ENCODE data around the gene PEMT.

The PEMT gene

DNA sequence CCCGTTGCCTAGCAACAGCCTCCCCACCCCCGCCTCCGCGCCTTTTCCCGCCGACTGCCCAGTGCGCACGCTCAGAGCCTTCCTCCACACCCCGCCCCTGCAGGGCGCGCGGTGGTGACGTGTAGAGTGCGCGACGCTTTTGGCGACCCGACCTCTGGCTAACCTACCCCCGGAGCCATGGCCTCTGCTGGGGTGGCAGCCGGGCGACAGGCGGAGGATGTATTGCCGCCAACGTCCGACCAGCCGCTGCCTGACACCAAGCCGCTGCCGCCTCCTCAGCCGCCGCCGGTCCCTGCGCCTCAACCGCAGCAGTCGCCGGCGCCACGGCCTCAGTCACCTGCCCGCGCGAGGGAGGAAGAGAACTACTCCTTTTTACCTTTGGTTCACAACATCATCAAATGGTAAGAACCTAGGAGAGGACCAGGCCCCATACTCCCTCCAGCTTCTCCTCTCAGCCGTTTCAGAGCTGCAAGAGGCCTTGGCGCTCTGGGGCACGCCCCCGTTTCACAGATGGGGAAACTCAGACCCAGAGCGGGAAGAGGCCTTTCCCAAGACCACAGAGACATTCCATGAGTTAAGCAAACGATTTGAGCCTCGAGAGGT lies 114.5 kb downstream of the PEMT start, which contains the start of gene MED9:
TSS of gene MED9 (plus strand) at position 136 of the 603 bp plus-strand sequence. CDS start at position 178, 42 bp downstream.
- H3K27me3 ChIP-seq (replicated peaks; ENCODE audit: control insufficient read depth, insufficient read depth, low read length), result no peaks in the 10 kb centered on the region; the same call in 1 of the 2 replicates
- DNase-seq (ENCODE audit: extremely low read depth, insufficient read length), result peak; percentile 92
- TF ChIP-seq, protein P1, sequence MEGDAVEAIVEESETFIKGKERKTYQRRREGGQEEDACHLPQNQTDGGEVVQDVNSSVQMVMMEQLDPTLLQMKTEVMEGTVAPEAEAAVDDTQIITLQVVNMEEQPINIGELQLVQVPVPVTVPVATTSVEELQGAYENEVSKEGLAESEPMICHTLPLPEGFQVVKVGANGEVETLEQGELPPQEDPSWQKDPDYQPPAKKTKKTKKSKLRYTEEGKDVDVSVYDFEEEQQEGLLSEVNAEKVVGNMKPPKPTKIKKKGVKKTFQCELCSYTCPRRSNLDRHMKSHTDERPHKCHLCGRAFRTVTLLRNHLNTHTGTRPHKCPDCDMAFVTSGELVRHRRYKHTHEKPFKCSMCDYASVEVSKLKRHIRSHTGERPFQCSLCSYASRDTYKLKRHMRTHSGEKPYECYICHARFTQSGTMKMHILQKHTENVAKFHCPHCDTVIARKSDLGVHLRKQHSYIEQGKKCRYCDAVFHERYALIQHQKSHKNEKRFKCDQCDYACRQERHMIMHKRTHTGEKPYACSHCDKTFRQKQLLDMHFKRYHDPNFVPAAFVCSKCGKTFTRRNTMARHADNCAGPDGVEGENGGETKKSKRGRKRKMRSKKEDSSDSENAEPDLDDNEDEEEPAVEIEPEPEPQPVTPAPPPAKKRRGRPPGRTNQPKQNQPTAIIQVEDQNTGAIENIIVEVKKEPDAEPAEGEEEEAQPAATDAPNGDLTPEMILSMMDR (IDR thresholded peaks at IDR 0.05; ENCODE audit: insufficient read depth, low read length, poor library complexity, severe bottlenecking), result no peak
- H3K4me3 ChIP-seq (replicated peaks; ENCODE audit: low read depth, low read length), result peak within 1 kb of the TSS; percentile 97
- no peaks in the 10 kb centered on the region; the same call in 1 of the 2 replicates for H3K36me3 ChIP-seq (ENCODE audit: control insufficient read depth, insufficient read depth, low read length)

DNA sequence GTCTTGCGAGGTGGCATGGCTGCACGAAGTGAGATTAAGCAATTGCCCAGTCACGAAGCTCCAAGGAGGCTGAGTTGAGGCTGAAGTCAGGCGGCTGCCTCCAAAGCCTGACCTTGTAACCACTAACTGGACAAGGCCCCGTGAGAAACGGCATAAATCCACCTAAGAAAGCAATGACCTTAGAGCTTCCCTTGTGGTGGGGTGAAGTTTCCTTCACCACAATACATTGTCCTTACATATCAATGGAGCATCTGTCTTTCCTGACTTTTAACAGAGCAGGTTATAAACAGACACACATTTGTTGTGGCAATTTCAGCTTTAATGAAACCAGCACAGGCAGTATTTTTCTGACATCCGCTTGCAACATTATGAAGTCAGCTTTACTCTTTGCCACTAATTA lies 117.2 kb downstream of the PEMT start:
- DNase-seq (ENCODE audit: extremely low read depth, insufficient read length), result no peak
- H3K4me3 ChIP-seq (replicated peaks; ENCODE audit: low read depth, low read length), result no peak overlapping the region

DNA sequence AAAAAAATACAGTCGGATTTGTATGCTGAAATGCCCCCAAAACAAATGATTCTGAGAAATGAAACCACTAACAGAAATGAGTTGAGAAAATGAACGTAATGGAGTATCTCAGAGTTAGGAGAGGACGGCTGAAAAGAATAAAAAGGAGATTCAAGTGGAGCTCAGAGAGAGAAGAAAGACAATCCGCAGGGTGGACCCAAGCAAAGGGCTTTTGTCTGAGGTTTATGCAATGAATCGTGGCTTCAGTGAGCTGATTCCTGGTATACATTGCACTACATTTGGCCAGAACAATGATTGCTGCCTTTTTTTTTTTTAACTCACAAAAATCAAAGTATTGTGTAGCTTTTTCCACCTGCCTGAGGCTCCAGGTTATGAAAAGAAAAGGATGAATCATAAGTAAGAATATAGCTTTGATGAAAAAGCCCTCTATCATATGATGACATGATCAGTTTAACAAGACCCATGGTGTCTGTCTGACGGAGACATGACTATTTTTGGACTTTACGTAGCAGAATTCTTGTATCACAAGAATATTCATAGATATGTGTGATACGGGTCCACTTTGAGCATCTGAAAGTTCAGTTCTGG lies 119.1 kb downstream of the PEMT start:
- H3K27me3 ChIP-seq (replicated peaks; ENCODE audit: control insufficient read depth, insufficient read depth, low read length), result no peaks in the 10 kb centered on the region; the same call in 1 of the 2 replicates
- TF ChIP-seq, protein P1 (IDR thresholded peaks at IDR 0.05; ENCODE audit: insufficient read depth, low read length, poor library complexity, severe bottlenecking), result no peak
- no peak overlapping the region for H3K4me3 ChIP-seq (replicated peaks; ENCODE audit: low read depth, low read length)
- no peak for DNase-seq (ENCODE audit: extremely low read depth, insufficient read length)
- no peaks in the 10 kb centered on the region for H3K36me3 ChIP-seq (ENCODE audit: control insufficient read depth, insufficient read depth, low read length)

More for the DNA sequence above, 117.2 kb downstream of the PEMT start:
- H3K27me3 ChIP-seq (replicated peaks; ENCODE audit: control insufficient read depth, insufficient read depth, low read length), result no peaks in the 10 kb centered on the region; the same call in 1 of the 2 replicates
- TF ChIP-seq, protein P1 (IDR thresholded peaks at IDR 0.05; ENCODE audit: insufficient read depth, low read length, poor library complexity, severe bottlenecking), result no peak
- no peaks in the 10 kb centered on the region for H3K36me3 ChIP-seq (ENCODE audit: control insufficient read depth, insufficient read depth, low read length)

DNA sequence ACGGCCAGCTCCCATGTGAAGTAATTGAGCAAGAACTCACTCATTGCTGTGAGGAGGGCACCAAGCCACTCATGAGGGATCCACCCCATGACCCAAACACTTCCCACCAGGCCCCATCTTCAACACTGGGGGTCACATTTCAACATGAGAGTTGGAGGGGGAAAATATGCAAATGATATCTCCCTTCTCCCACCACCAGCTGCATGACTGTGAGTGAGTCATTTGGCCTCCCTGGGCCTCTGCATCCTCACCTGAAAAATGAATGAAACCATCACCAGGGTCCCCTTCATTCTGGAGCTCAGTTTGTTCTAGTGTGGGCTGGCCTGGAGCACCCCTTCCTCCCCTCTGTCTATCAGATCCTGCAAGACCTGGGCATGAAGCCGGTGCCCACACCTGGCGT lies 121.5 kb downstream of the PEMT start:
- Histone ChIP-seq H3K27me3 (replicated peaks; ENCODE audit: control insufficient read depth, insufficient read depth, low read length) (no peaks in the 10 kb centered on the region; the same call in 1 of the 2 replicates), H3K36me3 (ENCODE audit: control insufficient read depth, insufficient read depth, low read length) (no peaks in the 10 kb centered on the region), H3K4me3 (replicated peaks; ENCODE audit: low read depth, low read length) (no peak overlapping the region)
- TF ChIP-seq, protein P1 (IDR thresholded peaks at IDR 0.05; ENCODE audit: insufficient read depth, low read length, poor library complexity, severe bottlenecking), result no peak
- DNase-seq (ENCODE audit: extremely low read depth, insufficient read length), result no peak

DNA sequence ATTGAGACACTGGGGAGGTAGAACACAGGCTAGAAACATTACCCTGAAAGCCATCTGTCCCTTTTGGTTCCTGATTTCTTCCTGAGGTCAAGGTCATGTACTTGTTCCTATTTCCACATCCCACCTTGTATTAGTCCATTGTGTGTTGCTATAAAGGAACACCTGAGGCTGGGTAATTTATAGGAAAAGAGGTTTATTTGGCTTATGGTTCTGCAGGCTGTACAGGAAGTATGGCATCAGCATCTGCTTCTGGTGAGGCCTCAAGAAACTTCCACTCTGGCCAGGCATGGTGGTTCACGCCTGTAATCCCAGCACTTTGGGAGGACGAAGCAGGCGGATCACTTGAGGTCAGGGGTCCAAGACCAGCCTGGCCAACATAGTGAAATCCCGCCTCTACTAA lies 122.2 kb downstream of the PEMT start:
- Histone ChIP-seq H3K4me3 (replicated peaks; ENCODE audit: low read depth, low read length) (no peak overlapping the region), H3K27me3 (replicated peaks; ENCODE audit: control insufficient read depth, insufficient read depth, low read length) (no peaks in the 10 kb centered on the region; the same call in 1 of the 2 replicates), H3K36me3 (ENCODE audit: control insufficient read depth, insufficient read depth, low read length) (no peaks in the 10 kb centered on the region)
- TF ChIP-seq, protein P1 (IDR thresholded peaks at IDR 0.05; ENCODE audit: insufficient read depth, low read length, poor library complexity, severe bottlenecking), result no peak
- no peak for DNase-seq (ENCODE audit: extremely low read depth, insufficient read length)
